Calu3 (cell line): Measurements from ENCODE around the gene RTN3. TPM values are rescaled to one million over a fixed set of nuclear protein-coding genes. Genes with fewer than 3 reads are reported as not detected.

ENCODE experiments used
- BruUV-seq: library from RNA; stranded (reverse); fragments of 400-500 nt; replicated peaks from 2 replicates; lab custom pipeline; 2021; lab: Mats Ljungman, UMichigan
- CTCF ChIA-PET: fragments of 300-600 bp; sonication (Branson Sonifier 250); formaldehyde crosslinking; loops from one replicate; lab custom pipeline; 2022; ENCODE audit warnings: antibody characterized with exemption; lab: Charles Lee
- DNase-seq: peaks from one replicate; pipeline ENCODE4 v3.0.0; 2022
- H3K27ac Mint-ChIP-seq: one replicate; pipeline ENCODE4 v1.8.0; 2022; ENCODE audit warnings: mixed read lengths; ENCODE audit not compliant: unreplicated experiment
- H3K27me3 Mint-ChIP-seq: one replicate; pipeline ENCODE4 v1.8.0; 2022; ENCODE audit warnings: mixed read lengths; ENCODE audit not compliant: unreplicated experiment
- H3K36me3 Mint-ChIP-seq: one replicate; pipeline ENCODE4 v1.8.0; 2022; ENCODE audit warnings: mild to moderate bottlenecking, moderate library complexity, mixed read lengths; ENCODE audit not compliant: insufficient read depth, unreplicated experiment
- H3K4me1 Mint-ChIP-seq: one replicate; pipeline ENCODE4 v1.8.0; 2022; ENCODE audit warnings: mild to moderate bottlenecking, low read depth, mixed read lengths; ENCODE audit not compliant: unreplicated experiment
- H3K4me3 Mint-ChIP-seq: one replicate; pipeline ENCODE4 v1.8.0; 2022; ENCODE audit warnings: mild to moderate bottlenecking, low read depth, moderate library complexity, mixed read lengths; ENCODE audit not compliant: unreplicated experiment
- H3K9me3 Mint-ChIP-seq: one replicate; pipeline ENCODE4 v1.8.0; 2022; ENCODE audit warnings: low read depth, mixed read lengths; ENCODE audit not compliant: unreplicated experiment
- CTCF ChIP-seq: fragments of 200-600 bp; IDR thresholded peaks from one replicate; pipeline ENCODE4 v1.8.0; 2022; ENCODE audit warnings: antibody characterized with exemption; ENCODE audit not compliant: unreplicated experiment
- intact Hi-C: fragments of 100-400 bp; cut with micrococcal nuclease; formaldehyde crosslinking; loops from one replicate; pipeline ENCODE4 v1.10.0; 2022; ENCODE audit not compliant: unreplicated experiment
- total RNA-seq: library from RNA; stranded (reverse); gene quantifications from 2 replicates; pipeline ENCODE4 v1.2.3, GENCODE V29; 2022

RTN3 gene
- total RNA-seq, 1 experiment from 2014 or later: 146 TPM

- TF ChIP-seq CTCF: no peak
- peaks cover 18% of the 10 kb centered on the region for H3K36me3 Mint-ChIP-seq
- intact Hi-C loops: loop anchor here (5.0 kb wide), 2 partner anchors 55 to 95 kb away; partner anchors contain the start of gene RTN3
- CTCF ChIA-PET: interaction anchor here (0.7 kb wide), 1 partner anchor 42 kb away, joined by 3 read pairs; no protein-coding TSS in a partner anchor
- H3K4me3 Mint-ChIP-seq: no peak overlapping the region
- no peaks in the 10 kb centered on the region for H3K27me3 Mint-ChIP-seq
- no TSS peak for BruUV-seq
- no peak for DNase-seq
- H3K4me1 Mint-ChIP-seq: peaks cover 9% of the 10 kb centered on the region
- H3K27ac Mint-ChIP-seq: no peak overlapping the region
- no peaks in the 10 kb centered on the region for H3K9me3 Mint-ChIP-seq
Observed at GRCh38 chr11:63736864-63737263, 55.6 kb downstream of the RTN3 start.

GRCh38 chr11:63737718-63738117, 56.4 kb downstream of the RTN3 start:
- CTCF ChIA-PET: interaction anchor here (1.4 kb wide), 1 partner anchor 99 kb away, joined by 4 read pairs; no protein-coding TSS in a partner anchor

GRCh38 chr11:63738720-63739360, 57.5 kb downstream of the RTN3 start:
- TF ChIP-seq CTCF: peak; percentile 79
- intact Hi-C loops: loop anchor here (1.0 to 5.0 kb wide), 3 partner anchors 57 to 97 kb away; partner anchors contain the start of gene RTN3
- no peak overlapping the region for H3K27ac Mint-ChIP-seq
- H3K27me3 Mint-ChIP-seq: no peaks in the 10 kb centered on the region
- DNase-seq: peak; percentile 70
- peaks cover 9% of the 10 kb centered on the region for H3K4me1 Mint-ChIP-seq
- no peaks in the 10 kb centered on the region for H3K9me3 Mint-ChIP-seq
- CTCF ChIA-PET: interaction anchor here (1.1 to 1.4 kb wide), 2 partner anchors 68 to 100 kb away, joined by 4 to 5 read pairs; partner anchors contain the start of gene ATL3
- no TSS peak for BruUV-seq
- H3K36me3 Mint-ChIP-seq: peaks cover 17% of the 10 kb centered on the region
- H3K4me3 Mint-ChIP-seq: no peak overlapping the region

More at GRCh38 chr11:63737718-63738117, 56.4 kb downstream of the RTN3 start:
- Mint-ChIP-seq H3K36me3 (peaks cover 18% of the 10 kb centered on the region), H3K4me1 (peaks cover 9% of the 10 kb centered on the region), H3K27ac (peak overlapping the region; percentile 45), H3K27me3 (no peaks in the 10 kb centered on the region), H3K4me3 (no peak overlapping the region), H3K9me3 (no peaks in the 10 kb centered on the region)
- no peak for DNase-seq
- no peak for TF ChIP-seq CTCF
- intact Hi-C loops: loop anchor here (1.0 to 5.0 kb wide), 3 partner anchors 55 to 95 kb away; partner anchors contain the start of gene RTN3
- no TSS peak for BruUV-seq

- H3K27me3 Mint-ChIP-seq: no peaks in the 10 kb centered on the region
- DNase-seq: no peak
- H3K4me3 Mint-ChIP-seq: no peak overlapping the region
- peaks cover 11% of the 10 kb centered on the region for H3K4me1 Mint-ChIP-seq
- intact Hi-C loops: no loop called here
- peaks cover 6% of the 10 kb centered on the region for H3K36me3 Mint-ChIP-seq
- CTCF ChIA-PET: interaction anchor here (0.6 kb wide), 1 partner anchor 22 kb away, joined by 3 read pairs; no protein-coding TSS in a partner anchor
- BruUV-seq: no TSS peak
- H3K27ac Mint-ChIP-seq: no peak overlapping the region
- TF ChIP-seq CTCF: no peak
- no peaks in the 10 kb centered on the region for H3K9me3 Mint-ChIP-seq
Observed at GRCh38 chr11:63745304-63746170, 64.2 kb downstream of the RTN3 start.
